Naive B cell (primary cell): ENCODE measurements around the gene EXOC4. TPM values are rescaled to one million over a fixed set of nuclear protein-coding genes. Genes with fewer than 3 reads are reported as not detected.
A peak's percentile ranks its signal among the peaks of the same experiment; 100 is the strongest.

Experiments used
- ATAC-seq, 2 donors: fragments of 150-1000 bp; cut with Tn5 transposase; 2 replicates each; pipeline ENCODE4 v1.10.0; 2021; ENCODE audit warnings: low read depth in 2 of 2, mild to moderate bottlenecking in 2 of 2, moderate library complexity in 2 of 2
- DNase-seq: peaks from one replicate; pipeline ENCODE4 v3.0.0; 2022
- H3K27ac Mint-ChIP-seq, 6 donors: one replicate each; pipeline ENCODE4 v1.8.0; 2020 to 2022; ENCODE audit warnings: mild to moderate bottlenecking in 6 of 6, mixed read lengths in 6 of 6, moderate library complexity in 5 of 6, inconsistent platforms in 2 of 6
- H3K27me3 Mint-ChIP-seq, 3 donors: one replicate each; pipeline ENCODE4 v1.8.0; 2021 to 2022; ENCODE audit warnings: mixed read lengths in 3 of 3, mild to moderate bottlenecking in 1 of 3
- H3K36me3 Mint-ChIP-seq, 2 donors: one replicate each; pipeline ENCODE4 v1.8.0; 2020 to 2022; ENCODE audit warnings: mixed read lengths in 2 of 2, inconsistent platforms in 1 of 2, mild to moderate bottlenecking in 1 of 2
- H3K4me1 Mint-ChIP-seq, 3 donors: one replicate each; pipeline ENCODE4 v1.8.0; 2020 to 2022; ENCODE audit warnings: mixed read lengths in 3 of 3, inconsistent platforms in 1 of 3, mild to moderate bottlenecking in 1 of 3, moderate library complexity in 1 of 3
- H3K4me3 Mint-ChIP-seq, 8 donors: one replicate each; pipeline ENCODE4 v1.8.0; 2020 to 2022; ENCODE audit warnings: mild to moderate bottlenecking in 8 of 8, mixed read lengths in 8 of 8, moderate library complexity in 8 of 8, inconsistent platforms in 2 of 8
- H3K9me3 Mint-ChIP-seq, 7 donors: one replicate each; pipeline ENCODE4 v1.8.0; 2020 to 2022; ENCODE audit warnings: mixed read lengths in 7 of 7, mild to moderate bottlenecking in 5 of 7, inconsistent platforms in 2 of 7, moderate library complexity in 1 of 7
- polyA plus RNA-seq, 6 donors: library from polyadenylated mRNA; unstranded; fragments of 300-500 nt; fragmentation: Illumina TruSeq; gene quantifications; one replicate each; pipeline ENCODE4 v1.2.3, GENCODE V29; 2021; ENCODE audit warnings: low read depth in 6 of 6

The EXOC4 gene
- polyA plus RNA-seq, 6 donors from 2014 or later: 39.9 to 59.7 (median 47.2) TPM

DNA sequence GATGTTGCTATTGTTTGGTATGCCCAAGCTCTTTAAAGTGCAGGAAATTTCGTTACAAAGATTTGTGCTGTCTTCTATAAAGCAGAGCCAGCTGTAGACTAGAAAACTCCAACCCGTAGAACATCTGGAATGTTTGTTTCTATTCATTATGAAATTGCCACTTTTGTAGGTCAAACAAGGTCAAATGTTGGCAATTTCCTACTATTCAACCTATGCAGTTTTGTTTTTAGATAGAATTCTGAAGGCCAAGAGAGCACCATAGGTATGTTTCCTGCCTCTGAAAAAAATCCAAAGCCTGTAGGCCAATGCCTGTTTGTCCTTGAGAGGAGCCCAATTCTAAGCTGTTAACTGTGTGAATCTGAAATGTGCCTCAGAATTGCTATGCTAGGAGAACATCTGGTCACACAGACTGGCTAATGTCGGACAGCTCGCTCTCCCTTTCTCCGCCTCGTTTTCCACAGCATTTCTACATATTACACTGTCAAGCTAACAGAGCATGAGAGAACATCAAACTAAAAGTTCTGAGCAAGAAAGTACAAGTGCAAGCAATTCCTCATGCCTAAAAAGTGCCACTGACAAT is 607.1 kb downstream of the EXOC4 start:
- peaks cover 0 to 8% (median 0%) of the 10 kb centered on the region in 3 donors for H3K4me1 Mint-ChIP-seq
- ATAC-seq (no peak), DNase-seq (no peak)
- no peaks in the 10 kb centered on the region for H3K9me3 Mint-ChIP-seq
- no peaks in the 10 kb centered on the region for H3K27me3 Mint-ChIP-seq
- H3K27ac Mint-ChIP-seq: no peak overlapping the region
- H3K4me3 Mint-ChIP-seq: no peak overlapping the region
- peaks cover 3 to 7% of the 10 kb centered on the region in 2 donors for H3K36me3 Mint-ChIP-seq

DNA sequence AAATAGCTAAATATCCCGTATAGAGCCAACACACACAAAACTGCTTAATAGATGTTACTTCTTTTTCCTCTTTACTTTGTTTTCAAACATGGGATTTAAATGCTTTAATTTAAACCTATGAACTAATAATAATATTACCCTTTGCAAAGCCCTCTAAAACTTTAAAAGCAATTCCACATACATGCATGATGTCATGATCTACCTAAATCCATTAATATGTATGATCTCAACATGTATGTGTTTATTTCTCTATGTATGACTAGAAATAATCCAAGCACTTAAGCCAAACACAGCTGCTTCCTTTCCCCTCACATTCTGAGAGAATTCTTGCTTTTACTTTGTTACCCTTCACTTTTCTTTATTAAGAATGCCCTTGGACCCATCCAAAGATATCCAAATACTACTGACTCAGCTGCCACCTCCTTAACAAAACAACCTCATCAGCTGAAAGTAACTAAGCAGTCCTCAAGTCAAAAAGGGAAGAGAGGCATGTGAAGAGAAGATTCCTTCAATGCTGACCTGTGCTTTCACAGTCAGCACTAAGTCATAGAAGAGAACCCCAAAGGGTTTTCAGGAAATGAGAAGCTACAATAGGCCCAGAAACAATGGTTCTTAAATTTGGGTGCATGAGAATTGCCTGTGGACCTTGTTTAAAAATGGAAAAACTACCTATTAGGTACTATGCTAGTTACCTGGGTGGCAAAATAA is 607.9 kb downstream of the EXOC4 start:
- DNase-seq (no peak), ATAC-seq (no peak)
- no peaks in the 10 kb centered on the region for H3K27me3 Mint-ChIP-seq
- H3K27ac Mint-ChIP-seq: no peak overlapping the region
- no peak overlapping the region for H3K4me3 Mint-ChIP-seq
- peaks cover 0 to 3% (median 0%) of the 10 kb centered on the region in 7 donors for H3K9me3 Mint-ChIP-seq
- peaks cover 7% of the 10 kb centered on the region in 2 donors for H3K36me3 Mint-ChIP-seq
- peaks cover 3 to 12% (median 3%) of the 10 kb centered on the region in 3 donors for H3K4me1 Mint-ChIP-seq

DNA sequence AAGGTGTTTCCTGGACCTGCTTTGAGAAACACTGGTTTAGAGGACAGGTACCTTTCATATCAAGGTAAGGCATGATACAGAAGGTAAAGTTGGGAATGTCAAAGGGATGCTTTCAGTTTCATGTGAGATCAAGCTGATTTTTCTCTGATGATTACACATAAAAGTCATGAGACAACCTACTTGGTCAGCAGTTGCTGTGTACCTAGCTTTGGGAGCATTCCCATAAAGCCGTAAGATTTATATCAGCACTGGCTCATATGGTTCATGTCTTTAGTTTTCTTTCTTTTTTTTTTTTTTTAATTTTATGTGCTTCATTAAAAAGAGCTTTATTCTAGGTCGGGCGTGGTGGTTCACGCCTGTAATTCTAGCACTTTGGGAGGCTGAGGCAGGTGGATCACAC is 609.0 kb downstream of the EXOC4 start:
- no peaks in the 10 kb centered on the region for H3K27me3 Mint-ChIP-seq

DNA sequence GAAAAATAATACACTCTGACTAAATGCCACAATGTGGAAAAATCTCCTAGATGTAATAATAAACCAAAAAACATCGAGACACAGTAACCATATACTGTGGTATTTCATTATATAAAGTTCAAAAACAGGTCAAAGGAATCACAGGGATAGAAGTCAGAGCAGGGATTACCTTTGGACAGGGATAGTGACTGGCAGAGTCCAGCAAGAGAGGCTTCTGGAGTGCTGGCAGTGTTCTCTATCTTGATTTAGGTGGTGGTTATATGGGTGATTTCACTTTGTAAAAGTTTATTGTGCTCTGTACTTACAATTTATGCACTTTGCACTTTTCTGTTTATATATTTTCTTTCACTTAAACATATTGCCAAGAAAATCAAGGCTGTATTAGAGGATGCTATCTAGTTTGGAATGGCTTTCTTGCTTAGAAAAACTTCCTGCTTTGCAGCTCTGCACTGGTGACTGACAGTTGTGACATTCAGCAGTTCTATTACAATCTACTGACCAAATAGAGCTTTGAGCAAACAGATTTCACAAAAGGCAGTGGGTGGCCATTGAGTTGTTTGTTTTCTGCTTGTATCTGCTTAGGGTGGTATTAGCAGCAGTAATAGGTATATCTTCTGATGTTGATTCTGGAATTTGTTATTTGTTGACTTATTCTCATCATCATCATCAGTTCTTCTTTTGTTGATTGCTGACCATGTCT is 610.6 kb downstream of the EXOC4 start:
- Mint-ChIP-seq H3K36me3 (peaks cover 7% of the 10 kb centered on the region in 2 donors), H3K9me3 (peaks cover 0 to 3% (median 0%) of the 10 kb centered on the region in 7 donors), H3K27me3 (no peaks in the 10 kb centered on the region), H3K4me3 (no peak overlapping the region), H3K4me1 (peaks cover 3 to 12% (median 3%) of the 10 kb centered on the region in 3 donors), H3K27ac (peak overlapping the region in 1 of 6 donors; percentile 53)
- DNase-seq: no peak
- no peak for ATAC-seq

More for the DNA sequence above, 609.0 kb downstream of the EXOC4 start:
- peaks cover 0 to 3% (median 0%) of the 10 kb centered on the region in 7 donors for H3K9me3 Mint-ChIP-seq
- H3K4me3 Mint-ChIP-seq: no peak overlapping the region
- ATAC-seq (no peak), DNase-seq (no peak)
- peaks cover 3 to 12% (median 3%) of the 10 kb centered on the region in 3 donors for H3K4me1 Mint-ChIP-seq
- H3K27ac Mint-ChIP-seq: no peak overlapping the region
- H3K36me3 Mint-ChIP-seq: peaks cover 7% of the 10 kb centered on the region in 2 donors

DNA sequence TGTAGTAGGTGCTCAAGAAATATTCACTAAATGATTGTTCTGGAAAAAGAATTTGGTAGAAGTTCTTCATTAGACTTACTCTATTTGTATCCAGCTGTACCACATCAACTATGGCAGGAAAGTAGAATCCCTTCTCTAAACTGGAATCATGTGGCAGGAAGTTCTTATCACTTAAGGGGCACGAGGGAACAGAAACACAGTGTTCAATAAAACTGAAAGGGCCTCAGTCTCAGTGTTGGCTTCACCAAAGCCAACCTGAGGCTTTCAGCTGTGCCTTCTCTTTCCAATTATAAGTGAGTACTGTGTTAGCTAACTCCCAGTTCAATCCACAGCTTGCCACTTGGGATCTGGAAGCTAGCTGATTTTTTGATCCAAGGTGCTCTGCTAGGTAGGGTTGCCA is 616.7 kb downstream of the EXOC4 start:
- H3K27ac Mint-ChIP-seq: no peak overlapping the region
- peaks cover 13 to 16% of the 10 kb centered on the region in 2 donors for H3K36me3 Mint-ChIP-seq
- no peak overlapping the region for H3K4me3 Mint-ChIP-seq
- H3K27me3 Mint-ChIP-seq: no peaks in the 10 kb centered on the region
- peaks cover 6 to 13% (median 11%) of the 10 kb centered on the region in 3 donors for H3K4me1 Mint-ChIP-seq
- ATAC-seq: no peak
- peaks cover 0 to 5% (median 0%) of the 10 kb centered on the region in 7 donors for H3K9me3 Mint-ChIP-seq
- no peak for DNase-seq

DNA sequence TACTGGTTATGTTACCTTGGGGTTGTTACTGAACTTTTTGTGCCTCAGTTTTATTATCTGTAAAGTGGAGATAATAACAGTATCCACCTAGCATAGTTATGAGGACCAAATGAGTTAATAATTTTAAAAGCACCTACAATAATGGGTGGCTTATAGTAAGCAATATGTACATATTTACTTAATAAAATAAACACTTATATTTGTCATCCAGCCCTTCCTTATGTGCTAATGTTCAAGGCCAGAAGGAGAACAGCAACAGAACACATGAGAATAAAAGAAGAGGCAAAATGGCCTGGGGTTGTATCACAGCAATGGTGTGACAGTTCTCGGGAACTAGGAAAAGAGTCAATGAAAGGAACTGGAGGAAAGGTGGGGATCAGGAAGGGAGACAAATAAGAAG is 618.9 kb downstream of the EXOC4 start:
- ATAC-seq (no peak), DNase-seq (no peak)
- Mint-ChIP-seq H3K36me3 (peaks cover 10 to 16% of the 10 kb centered on the region in 2 donors), H3K9me3 (peaks cover 0 to 5% (median 0%) of the 10 kb centered on the region in 7 donors), H3K4me3 (peak overlapping the region in 1 of 8 donors; percentile 13), H3K27me3 (no peaks in the 10 kb centered on the region), H3K4me1 (peaks cover 9 to 28% (median 14%) of the 10 kb centered on the region in 3 donors), H3K27ac (peak overlapping the region in 1 of 6 donors; percentile 35)

DNA sequence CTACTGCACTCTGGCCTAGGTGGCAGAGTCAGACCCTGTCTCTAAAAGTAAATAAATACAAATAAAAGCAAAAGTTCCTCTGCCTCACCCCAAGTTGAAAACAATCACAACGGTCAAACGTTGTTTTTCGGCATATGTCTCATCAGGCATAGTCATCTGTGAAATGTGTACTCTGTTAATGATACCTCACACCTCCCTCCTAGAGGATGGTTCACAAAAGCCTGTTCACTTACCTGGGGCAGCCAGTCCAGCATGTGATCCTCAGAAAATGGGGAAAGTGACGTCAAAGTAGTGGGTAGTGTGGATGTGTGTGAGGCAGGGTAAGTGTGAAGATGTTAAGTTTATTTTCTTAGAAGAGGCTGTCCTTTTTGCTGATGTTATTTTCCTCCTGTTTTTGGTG is 620.3 kb downstream of the EXOC4 start:
- no peak for ATAC-seq
- Mint-ChIP-seq H3K36me3 (peaks cover 10 to 16% of the 10 kb centered on the region in 2 donors), H3K4me3 (no peak overlapping the region), H3K27ac (peak overlapping the region in 1 of 6 donors; percentile 21), H3K4me1 (peaks cover 20 to 35% (median 21%) of the 10 kb centered on the region in 3 donors), H3K27me3 (no peaks in the 10 kb centered on the region), H3K9me3 (peaks cover 0 to 5% (median 2%) of the 10 kb centered on the region in 7 donors)
- DNase-seq: no peak

DNA sequence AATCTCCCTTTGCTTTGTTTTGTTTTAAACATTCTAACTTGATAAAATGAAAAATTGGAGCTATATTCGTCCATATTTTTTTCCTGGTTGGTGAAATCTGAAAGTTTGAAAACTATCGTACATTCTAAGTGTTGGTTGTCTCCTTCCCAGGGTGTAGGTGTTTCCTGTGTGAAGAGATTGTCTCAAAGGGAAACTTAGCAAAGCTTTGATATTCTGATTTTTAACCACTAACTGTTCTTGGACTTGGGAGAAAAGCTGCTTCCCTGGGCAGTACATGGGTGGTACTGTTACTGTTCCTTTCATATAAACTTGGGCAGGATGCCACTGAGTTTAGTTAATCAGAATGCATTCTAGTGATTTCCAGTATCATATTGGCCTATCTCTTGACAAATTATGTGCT is 620.8 kb downstream of the EXOC4 start:
- Mint-ChIP-seq H3K4me3 (no peak overlapping the region), H3K27ac (no peak overlapping the region), H3K36me3 (peaks cover 10 to 16% of the 10 kb centered on the region in 2 donors), H3K27me3 (no peaks in the 10 kb centered on the region), H3K4me1 (peaks cover 24 to 40% (median 25%) of the 10 kb centered on the region in 3 donors), H3K9me3 (peaks cover 0 to 5% (median 2%) of the 10 kb centered on the region in 7 donors)
- DNase-seq (no peak), ATAC-seq (no peak)

DNA sequence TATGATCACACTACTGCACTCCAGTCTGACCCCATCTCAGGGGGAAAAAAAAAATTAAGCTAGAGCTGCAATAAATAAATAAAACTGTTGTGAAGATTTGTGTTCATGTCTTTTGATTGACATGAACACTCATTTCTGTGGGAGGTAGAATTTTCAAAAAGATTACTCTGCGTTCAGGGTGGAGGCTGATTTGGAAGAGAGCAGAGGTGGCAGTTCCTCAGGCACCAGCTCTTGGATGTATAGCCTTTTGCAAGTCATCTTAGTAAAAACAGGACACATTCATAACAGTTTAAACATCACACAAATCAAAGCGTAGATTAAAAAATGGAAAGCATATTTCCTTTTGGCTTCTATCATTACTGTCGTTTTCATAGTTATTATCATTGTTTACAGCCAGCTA is 630.7 kb downstream of the EXOC4 start:
- ATAC-seq (no peak), DNase-seq (no peak)
- H3K27me3 Mint-ChIP-seq: no peaks in the 10 kb centered on the region
- no peak overlapping the region for H3K27ac Mint-ChIP-seq
- no peak overlapping the region for H3K4me3 Mint-ChIP-seq
- no peaks in the 10 kb centered on the region for H3K9me3 Mint-ChIP-seq
- peaks cover 0 to 1% (median under 1%) of the 10 kb centered on the region in 3 donors for H3K4me1 Mint-ChIP-seq
- H3K36me3 Mint-ChIP-seq: no peaks in the 10 kb centered on the region

DNA sequence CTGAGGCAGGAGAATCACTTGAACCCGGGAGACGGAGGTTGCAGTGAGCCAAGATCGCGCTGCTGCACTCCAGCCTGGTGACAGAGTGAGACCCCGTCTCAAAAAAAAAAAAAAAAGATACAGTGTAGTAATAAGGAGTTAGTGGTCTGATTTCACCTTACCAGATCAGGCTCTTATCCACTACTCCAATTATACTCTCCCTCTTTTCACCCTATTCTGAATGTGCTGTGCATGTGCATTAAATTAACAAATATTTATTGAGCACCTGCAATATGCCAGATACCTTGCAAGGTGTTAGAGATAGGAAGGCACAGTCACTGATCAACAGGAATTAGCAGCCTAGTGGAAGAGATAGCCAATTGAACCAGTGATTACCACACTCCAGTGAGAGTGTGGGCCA is 632.3 kb downstream of the EXOC4 start:
- Mint-ChIP-seq H3K27me3 (no peaks in the 10 kb centered on the region), H3K4me3 (no peak overlapping the region), H3K36me3 (no peaks in the 10 kb centered on the region), H3K4me1 (no peaks in the 10 kb centered on the region), H3K9me3 (peaks cover 0 to 5% (median 0%) of the 10 kb centered on the region in 7 donors), H3K27ac (no peak overlapping the region)
- no peak for DNase-seq
- ATAC-seq: no peak

DNA sequence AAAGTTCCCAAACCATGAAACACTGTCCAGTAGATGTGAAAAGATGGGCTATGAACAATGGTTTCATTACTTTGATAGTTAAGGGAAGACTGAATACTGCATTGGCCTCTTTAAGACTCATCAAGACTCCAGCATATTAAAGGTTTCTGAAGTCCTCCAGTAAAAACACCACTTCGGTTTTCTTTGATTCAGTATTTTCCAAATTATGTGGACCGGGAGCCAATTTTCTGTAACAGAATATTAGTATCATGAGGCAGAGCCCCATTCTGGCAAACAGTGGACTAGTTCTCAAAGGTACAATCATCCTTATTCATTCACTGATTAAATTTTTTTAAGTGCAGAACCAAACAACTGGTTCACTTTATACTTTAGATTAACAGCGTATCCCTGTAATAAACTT is 633.2 kb downstream of the EXOC4 start:
- ATAC-seq: no peak
- H3K27me3 Mint-ChIP-seq: no peaks in the 10 kb centered on the region
- DNase-seq: no peak
- peaks cover 0 to 5% (median 0%) of the 10 kb centered on the region in 7 donors for H3K9me3 Mint-ChIP-seq
- H3K4me3 Mint-ChIP-seq: no peak overlapping the region
- H3K27ac Mint-ChIP-seq: no peak overlapping the region
- H3K36me3 Mint-ChIP-seq: no peaks in the 10 kb centered on the region
- no peaks in the 10 kb centered on the region for H3K4me1 Mint-ChIP-seq

DNA sequence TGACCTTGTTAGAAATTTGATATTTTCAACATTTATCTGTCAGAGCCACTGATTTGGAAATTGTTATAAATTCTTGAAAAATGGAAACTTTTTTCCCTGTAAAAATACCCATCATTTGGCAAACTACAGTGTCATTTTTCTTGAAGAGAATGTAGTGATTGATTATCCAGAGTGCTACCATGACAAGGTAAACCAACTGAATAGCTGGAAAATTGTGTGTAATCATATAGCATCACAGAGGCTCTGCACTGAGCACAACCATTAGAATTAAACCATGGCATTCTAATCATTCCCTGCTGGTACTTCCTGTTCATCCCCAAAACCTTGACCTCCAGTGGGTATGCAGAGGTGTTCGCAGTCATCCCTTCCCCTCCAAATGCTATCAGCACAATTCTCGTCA is 633.9 kb downstream of the EXOC4 start:
- H3K27ac Mint-ChIP-seq: peak overlapping the region in 1 of 6 donors; percentile 78
- H3K4me1 Mint-ChIP-seq: no peaks in the 10 kb centered on the region
- ATAC-seq (no peak), DNase-seq (no peak)
- H3K9me3 Mint-ChIP-seq: peaks cover 0 to 5% (median 0%) of the 10 kb centered on the region in 7 donors
- H3K36me3 Mint-ChIP-seq: no peaks in the 10 kb centered on the region
- no peak overlapping the region for H3K4me3 Mint-ChIP-seq
- no peaks in the 10 kb centered on the region for H3K27me3 Mint-ChIP-seq

DNA sequence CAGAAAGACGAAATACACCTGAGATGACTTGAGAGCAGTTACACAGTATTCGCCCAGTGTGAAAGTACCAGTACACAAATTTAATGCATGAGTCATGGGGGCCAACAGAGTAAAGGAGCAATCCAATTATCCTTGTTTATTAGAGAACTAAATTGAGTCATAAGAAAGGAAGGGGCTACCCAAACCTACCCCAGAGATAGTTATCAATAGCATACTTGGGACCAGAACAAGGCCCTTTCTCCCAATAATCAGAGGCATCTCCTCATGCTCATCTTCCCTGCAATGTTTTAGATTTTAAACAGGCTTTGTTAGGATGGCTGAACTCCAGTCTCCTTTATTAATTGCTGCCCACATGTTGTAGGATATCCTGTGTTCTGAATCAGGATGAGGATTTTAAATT is 634.6 kb downstream of the EXOC4 start:
- ATAC-seq (no peak), DNase-seq (no peak)
- H3K27ac Mint-ChIP-seq: no peak overlapping the region
- no peaks in the 10 kb centered on the region for H3K4me1 Mint-ChIP-seq
- no peak overlapping the region for H3K4me3 Mint-ChIP-seq
- H3K27me3 Mint-ChIP-seq: no peaks in the 10 kb centered on the region
- H3K36me3 Mint-ChIP-seq: no peaks in the 10 kb centered on the region
- H3K9me3 Mint-ChIP-seq: peaks cover 0 to 5% (median 0%) of the 10 kb centered on the region in 7 donors
